Retinal pigment epithelial cell (primary cell): ENCODE data around the gene BDNF.

Source experiments
- DNase-seq: peaks from one replicate; pipeline ENCODE4 v3.0.0-alpha.2; 2010; ENCODE audit warnings: low read depth
- H3K4me3 ChIP-seq: 2 replicates; pipeline ENCODE4 v1.5.1; 2011; ENCODE audit warnings: mild to moderate bottlenecking, low read length, control low read depth, moderate library complexity
- CTCF ChIP-seq: conservative IDR thresholded peaks from 2 replicates; pipeline ENCODE4 v1.5.1; 2011; ENCODE audit warnings: low read depth, low read length, control low read depth, inconsistent platforms

The BDNF gene

DNA sequence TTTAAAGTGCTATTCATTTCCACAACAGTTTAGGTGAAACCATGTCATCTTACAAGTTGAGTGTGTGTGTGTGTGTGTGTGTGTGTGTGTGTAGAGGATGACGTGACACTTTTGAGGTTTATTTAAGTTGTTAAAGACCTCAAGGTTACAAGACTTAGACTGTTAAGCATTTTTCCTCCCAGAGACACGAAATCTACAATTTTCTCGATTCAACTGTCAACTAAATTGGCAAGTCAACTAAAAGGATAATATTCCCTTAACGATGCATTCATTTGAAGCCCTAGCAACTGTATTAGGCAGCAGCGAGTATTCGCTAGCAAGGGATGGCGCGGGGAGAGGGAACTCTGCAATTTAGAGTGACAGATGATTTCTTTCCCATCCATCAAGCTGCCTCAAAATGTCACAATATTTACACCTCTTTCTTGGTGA, 17.6 kb upstream of the BDNF start:
- H3K4me3 ChIP-seq = peak overlapping the region; percentile 75
- DNase-seq = no peak
- no peak for TF ChIP-seq CTCF

DNA sequence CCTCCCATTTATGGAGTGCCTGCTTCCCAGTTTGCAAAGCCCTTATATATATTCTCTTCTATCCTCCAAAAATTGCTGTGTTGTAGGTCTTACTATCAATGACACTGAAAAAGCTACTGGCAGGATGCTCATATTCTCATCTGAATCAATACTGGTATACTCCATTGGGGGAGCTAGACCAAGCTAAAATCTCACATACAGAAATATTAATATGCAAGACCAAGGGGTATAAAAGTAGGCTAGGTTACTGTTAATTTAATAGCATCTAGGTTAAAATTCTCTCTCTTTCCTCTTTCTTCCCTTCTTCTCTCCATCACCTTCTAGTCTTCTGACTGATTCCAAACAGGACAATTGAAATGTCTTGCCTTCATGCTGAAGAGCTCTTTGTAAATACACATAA, 17.1 kb upstream of the BDNF start:
- H3K4me3 ChIP-seq = no peak overlapping the region
- peak; percentile 56 for TF ChIP-seq CTCF
- no peak for DNase-seq

GRCh38 chr11:27716835-27717234, 16.6 kb upstream of the BDNF start:
- TF ChIP-seq CTCF = peak; percentile 49
- no peak for DNase-seq

DNA sequence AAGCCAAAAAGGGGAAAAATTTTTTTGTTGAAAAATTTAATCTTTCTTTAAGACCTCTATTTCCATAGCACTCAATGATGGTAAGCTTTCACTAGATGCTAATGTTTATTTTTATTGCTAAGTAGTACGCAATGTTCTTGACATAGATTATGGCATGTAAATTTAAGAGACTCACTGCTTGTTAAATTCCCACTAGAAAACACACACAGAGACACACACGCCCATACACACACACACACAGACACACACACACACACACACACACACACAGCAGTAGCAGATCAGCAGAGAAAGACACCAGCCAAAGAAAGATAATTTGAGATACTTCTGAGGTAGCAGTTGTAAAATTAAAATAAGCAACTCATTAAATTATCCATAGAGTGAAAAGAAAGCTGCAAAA, 16.0 kb upstream of the BDNF start:
- H3K4me3 ChIP-seq = no peak overlapping the region
- no peak for TF ChIP-seq CTCF
- no peak for DNase-seq

More at GRCh38 chr11:27716835-27717234, 16.6 kb upstream of the BDNF start:
- no peak overlapping the region for H3K4me3 ChIP-seq

DNA sequence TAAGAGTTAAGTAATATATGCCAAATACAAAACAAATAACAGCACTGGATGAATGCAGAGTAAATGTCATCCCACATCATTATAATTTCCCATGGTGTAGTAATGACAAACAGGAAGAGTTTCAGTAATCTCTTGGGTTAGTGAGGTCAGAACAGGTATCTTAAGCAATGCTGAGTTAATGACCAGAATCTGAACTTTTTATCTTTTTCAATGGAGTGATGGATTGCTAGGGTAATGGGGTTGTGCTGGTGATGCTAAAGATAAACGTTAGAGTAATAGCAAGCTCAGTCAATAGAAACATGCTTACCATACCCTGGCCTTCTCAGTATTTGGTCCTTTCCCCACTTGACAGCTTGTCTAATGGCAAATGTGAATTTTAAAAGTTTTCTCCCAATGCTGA, 11.5 kb upstream of the BDNF start:
- no peak overlapping the region for H3K4me3 ChIP-seq
- TF ChIP-seq CTCF = no peak
- no peak for DNase-seq

- no peak for DNase-seq
- no peak for TF ChIP-seq CTCF
- no peak overlapping the region for H3K4me3 ChIP-seq
Observed at GRCh38 chr11:27710536-27710935, 10.3 kb upstream of the BDNF start.

GRCh38 chr11:27707676-27708075, 7.4 kb upstream of the BDNF start:
- DNase-seq = no peak
- H3K4me3 ChIP-seq = no peak overlapping the region
- TF ChIP-seq CTCF = no peak
